DOHH2 (cell line): ENCODE measurements around the gene GCH1.
A peak's percentile ranks its signal among the peaks of the same experiment; 100 is the strongest.

Experiments used
- H3F3A ChIP-seq: fragments of 200-600 bp; sonication (generic), shearing (Covaris generic); 2 replicates; pipeline ENCODE4 v1.6.0; 2016; ENCODE audit warnings: antibody characterized with exemption, mild to moderate bottlenecking; ENCODE audit not compliant: control insufficient read depth, insufficient read depth
- H3K27ac ChIP-seq: fragments of 200-600 bp; sonication (generic); 2 replicates; pipeline ENCODE4 v1.5.1; 2014; ENCODE audit warnings: low read depth, mild to moderate bottlenecking, low read length, moderate library complexity
- H3K27me3 ChIP-seq: fragments of 200-600 bp; sonication (generic); 2 replicates; pipeline ENCODE4 v1.6.1; 2014; ENCODE audit warnings: mild to moderate bottlenecking, low read length, mixed read lengths; ENCODE audit not compliant: control insufficient read depth
- H3K36me3 ChIP-seq: fragments of 200-600 bp; sonication (generic); 2 replicates; pipeline ENCODE4 v1.6.1; 2014; ENCODE audit warnings: mild to moderate bottlenecking, low read length, moderate library complexity, mixed read lengths; ENCODE audit not compliant: control insufficient read depth
- H3K4me1 ChIP-seq: fragments of 200-600 bp; sonication (generic); 2 replicates; pipeline ENCODE4 v1.6.1; 2014; ENCODE audit warnings: mild to moderate bottlenecking, low read length, mixed read lengths; ENCODE audit not compliant: control insufficient read depth
- H3K4me2 ChIP-seq: fragments of 200-600 bp; sonication (generic); 2 replicates; pipeline ENCODE4 v1.6.0; 2014; ENCODE audit warnings: mild to moderate bottlenecking, low read length, moderate library complexity
- H3K4me3 ChIP-seq: fragments of 200-600 bp; sonication (generic); 2 replicates; pipeline ENCODE4 v1.5.1; 2014; ENCODE audit warnings: mild to moderate bottlenecking, low read length, mixed read lengths
- H3K79me2 ChIP-seq: fragments of 200-600 bp; sonication (generic); 2 replicates; pipeline ENCODE4 v1.6.1; 2014; ENCODE audit warnings: mild to moderate bottlenecking, low read length, mixed read lengths; ENCODE audit not compliant: control insufficient read depth
- H3K9me2 ChIP-seq: fragments of 200-600 bp; sonication (generic); replicated peaks from 2 replicates; pipeline ENCODE4 v1.6.1; 2014; ENCODE audit warnings: mild to moderate bottlenecking, low read length, mixed read lengths; ENCODE audit not compliant: control insufficient read depth
- H3K9me3 ChIP-seq: fragments of 200-600 bp; sonication (generic); 2 replicates; pipeline ENCODE4 v1.6.1; 2014; ENCODE audit warnings: antibody characterized with exemption, low read length, mixed read lengths; ENCODE audit not compliant: control insufficient read depth, insufficient read depth
- H4K20me1 ChIP-seq: fragments of 200-600 bp; sonication (generic); 2 replicates; pipeline ENCODE4 v1.6.0; 2014; ENCODE audit warnings: low read depth, mild to moderate bottlenecking, antibody characterized with exemption, low read length, moderate library complexity; ENCODE audit not compliant: control insufficient read depth, insufficient read depth
- EZH2phosphoT487 ChIP-seq: fragments of 200-600 bp; sonication (generic); IDR thresholded peaks from 2 replicates; pipeline ENCODE4 v1.6.1; 2017; ENCODE audit warnings: borderline replicate concordance, mild to moderate bottlenecking, antibody characterized with exemption, low read length, moderate library complexity, mixed read lengths
- TF ChIP-seq, protein P1 (sequence below): fragments of 200-600 bp; sonication (generic); IDR thresholded peaks from one replicate; pipeline ENCODE4 v1.5.1; 2014; ENCODE audit warnings: antibody characterized with exemption, mild to moderate bottlenecking, low read depth, low read length; ENCODE audit not compliant: poor library complexity, severe bottlenecking

GCH1 gene

DNA sequence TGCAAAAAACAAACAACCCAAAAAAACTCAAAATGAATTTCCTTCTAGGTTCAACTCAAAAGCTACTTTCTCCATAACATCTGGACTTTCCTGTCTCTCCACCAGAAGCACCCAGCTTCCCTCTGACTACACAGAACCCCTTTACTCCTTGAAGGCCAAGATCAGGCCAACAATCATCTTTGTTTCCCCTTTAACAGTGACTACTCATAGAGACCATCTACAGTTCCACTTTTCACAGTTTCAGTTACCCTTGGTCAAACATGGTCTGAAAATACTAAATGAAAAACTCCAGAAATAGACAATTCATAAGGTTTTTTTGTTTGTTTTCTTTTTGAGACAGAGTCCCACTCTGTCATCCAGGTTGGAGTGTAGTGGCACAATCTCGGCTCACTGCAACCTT lies 11.8 kb downstream of the GCH1 start:
- H3K4me3 ChIP-seq, result no peak overlapping the region
- peaks cover 33% of the 10 kb centered on the region for H3K4me1 ChIP-seq
- peaks cover 6% of the 10 kb centered on the region; the same call in 1 of the 2 replicates for H3F3A ChIP-seq
- TF ChIP-seq, protein P1, sequence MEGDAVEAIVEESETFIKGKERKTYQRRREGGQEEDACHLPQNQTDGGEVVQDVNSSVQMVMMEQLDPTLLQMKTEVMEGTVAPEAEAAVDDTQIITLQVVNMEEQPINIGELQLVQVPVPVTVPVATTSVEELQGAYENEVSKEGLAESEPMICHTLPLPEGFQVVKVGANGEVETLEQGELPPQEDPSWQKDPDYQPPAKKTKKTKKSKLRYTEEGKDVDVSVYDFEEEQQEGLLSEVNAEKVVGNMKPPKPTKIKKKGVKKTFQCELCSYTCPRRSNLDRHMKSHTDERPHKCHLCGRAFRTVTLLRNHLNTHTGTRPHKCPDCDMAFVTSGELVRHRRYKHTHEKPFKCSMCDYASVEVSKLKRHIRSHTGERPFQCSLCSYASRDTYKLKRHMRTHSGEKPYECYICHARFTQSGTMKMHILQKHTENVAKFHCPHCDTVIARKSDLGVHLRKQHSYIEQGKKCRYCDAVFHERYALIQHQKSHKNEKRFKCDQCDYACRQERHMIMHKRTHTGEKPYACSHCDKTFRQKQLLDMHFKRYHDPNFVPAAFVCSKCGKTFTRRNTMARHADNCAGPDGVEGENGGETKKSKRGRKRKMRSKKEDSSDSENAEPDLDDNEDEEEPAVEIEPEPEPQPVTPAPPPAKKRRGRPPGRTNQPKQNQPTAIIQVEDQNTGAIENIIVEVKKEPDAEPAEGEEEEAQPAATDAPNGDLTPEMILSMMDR, result no peak
- no peak for TF ChIP-seq EZH2phosphoT487
- H3K79me2 ChIP-seq, result peaks cover 64% of the 10 kb centered on the region
- no peaks in the 10 kb centered on the region for H3K36me3 ChIP-seq
- H3K27ac ChIP-seq, result no peak overlapping the region
- H4K20me1 ChIP-seq, result no peaks in the 10 kb centered on the region
- no peaks in the 10 kb centered on the region for H3K9me3 ChIP-seq
- H3K9me2 ChIP-seq, result no peaks in the 10 kb centered on the region
- peak overlapping the region; percentile 10; the same call in 1 of the 2 replicates for H3K4me2 ChIP-seq
- H3K27me3 ChIP-seq, result no peaks in the 10 kb centered on the region

DNA sequence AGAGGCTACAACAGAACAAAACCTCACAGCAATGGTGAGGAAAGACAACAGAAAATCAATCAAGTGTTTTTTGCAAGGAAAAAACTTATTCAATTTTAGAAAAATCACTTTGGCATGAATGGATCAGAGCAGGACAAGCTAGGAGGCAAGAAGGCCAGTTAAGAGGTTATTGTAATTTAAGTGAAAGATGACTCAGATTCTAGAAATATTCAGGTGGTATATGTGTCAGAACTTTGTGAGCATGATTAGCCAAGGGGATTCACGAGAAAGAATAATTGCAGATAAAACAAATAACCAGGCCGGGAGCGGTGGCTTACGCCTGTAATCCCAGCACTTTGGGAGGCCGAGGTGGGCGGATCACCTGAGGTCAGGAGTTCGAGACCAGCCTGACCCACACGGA lies 12.7 kb downstream of the GCH1 start:
- H4K20me1 ChIP-seq, result no peaks in the 10 kb centered on the region
- H3K9me2 ChIP-seq, result no peaks in the 10 kb centered on the region
- H3K36me3 ChIP-seq, result no peaks in the 10 kb centered on the region
- TF ChIP-seq EZH2phosphoT487, result no peak
- TF ChIP-seq, protein P1, result no peak
- H3K4me3 ChIP-seq, result no peak overlapping the region
- H3K27me3 ChIP-seq, result no peaks in the 10 kb centered on the region
- peaks cover 62% of the 10 kb centered on the region for H3K79me2 ChIP-seq
- no peak overlapping the region for H3K27ac ChIP-seq
- H3K9me3 ChIP-seq, result no peaks in the 10 kb centered on the region
- H3K4me1 ChIP-seq, result peaks cover 33% of the 10 kb centered on the region
- H3K4me2 ChIP-seq, result no peak overlapping the region
- peaks cover 3% of the 10 kb centered on the region; the same call in 1 of the 2 replicates for H3F3A ChIP-seq

DNA sequence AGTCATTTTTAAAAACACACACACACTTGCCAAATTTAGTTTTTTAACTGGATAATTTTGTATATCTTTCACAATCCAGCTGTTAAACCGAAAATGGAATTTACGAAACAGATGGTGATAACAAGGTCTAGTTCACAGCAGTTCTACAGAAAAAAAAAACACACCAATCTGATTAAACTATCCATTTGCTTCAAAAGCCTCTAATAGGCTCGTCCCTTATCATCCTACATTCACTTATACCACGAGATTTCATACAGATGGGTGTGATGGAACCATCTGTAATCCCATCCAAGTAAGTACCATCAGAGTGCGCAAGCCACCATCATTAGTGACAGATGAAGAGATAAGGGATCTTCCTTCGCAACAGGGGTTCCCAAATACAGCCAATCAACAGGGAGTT lies 20.1 kb downstream of the GCH1 start:
- Histone ChIP-seq H3K27me3 (no peaks in the 10 kb centered on the region), H4K20me1 (no peaks in the 10 kb centered on the region), H3K4me3 (no peak overlapping the region), H3K79me2 (peaks cover 53% of the 10 kb centered on the region), H3F3A (0 out of 2 replicates have a peak, but pooled peaks cover 3% of the 10 kb centered on the region), H3K4me1 (peaks cover 31% of the 10 kb centered on the region), H3K9me3 (no peaks in the 10 kb centered on the region), H3K9me2 (no peaks in the 10 kb centered on the region), H3K4me2 (peak overlapping the region; percentile 73), H3K27ac (no peak overlapping the region), H3K36me3 (no peaks in the 10 kb centered on the region)
- TF ChIP-seq, protein P1, result no peak
- TF ChIP-seq EZH2phosphoT487, result no peak
